ENCODE results near the gene RPE65. TPM values are rescaled to one million over a fixed set of nuclear protein-coding genes. Genes with fewer than 3 reads are reported as not detected.

RPE65 gene
- total RNA-seq, 1 experiment from 2014 or later, result not detected

DNA sequence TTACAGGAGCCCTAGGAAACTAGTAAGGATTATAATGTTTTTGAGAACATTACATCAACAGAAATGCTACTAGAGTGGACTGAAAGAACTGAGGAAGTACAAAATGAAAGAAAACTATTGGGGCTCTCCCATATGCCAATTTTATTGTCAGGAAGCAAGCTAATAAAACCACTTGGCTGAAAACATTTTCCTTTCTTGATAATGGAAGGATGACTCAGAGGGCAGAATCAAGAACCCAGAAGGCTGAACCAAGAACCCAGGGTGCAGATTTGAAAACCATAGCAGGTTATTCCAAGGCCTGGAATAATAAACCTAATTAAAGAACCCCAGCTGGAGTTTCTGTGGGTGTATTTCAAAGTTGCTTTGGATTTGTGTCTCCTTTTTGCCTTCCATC is 70.7 kb downstream of the RPE65 start:
- no peaks in the 10 kb centered on the region for H3K9me2 ChIP-seq (replicated peaks; ENCODE audit: insufficient read depth, low read length)
- no peaks in the 10 kb centered on the region for H4K20me1 ChIP-seq (ENCODE audit: insufficient read depth, low read depth, low read length)
- no peak overlapping the region for H3K4me3 ChIP-seq (ENCODE audit: low read length)
- H3K36me3 ChIP-seq (ENCODE audit: insufficient read depth, low read length), result no peaks in the 10 kb centered on the region
- H3K27ac ChIP-seq (ENCODE audit: low read length), result no peak overlapping the region
- no peaks in the 10 kb centered on the region for H3K4me1 ChIP-seq (ENCODE audit: low read length)
- no peak overlapping the region for H2AFZ ChIP-seq (ENCODE audit: low read length)
- no peak for DNase-seq
- H3K4me2 ChIP-seq (ENCODE audit: low read depth, low read length, poor library complexity, severe bottlenecking), result no peak overlapping the region
- no peaks in the 10 kb centered on the region for H3K27me3 ChIP-seq (ENCODE audit: low read length)
- no peaks in the 10 kb centered on the region for H3K9me3 ChIP-seq (ENCODE audit: low read length)
- H3K79me2 ChIP-seq (ENCODE audit: low read length), result no peaks in the 10 kb centered on the region
- H3K9ac ChIP-seq (ENCODE audit: low read length), result no peak overlapping the region

Small RNA genes within 50 kb of the gene (small RNA-seq; reads per million reads assigned to genes)
- not detected for gene AL139413.1

Other genes with a start within 250 kb of the RPE65 start
- gene WLS, start 217.4 kb downstream of the RPE65 start, total RNA-seq (2014; rRNA removed; shearing (Covaris generic); ENCODE audit: low replicate concordance), result not detected in 2 replicates
- 13.3 and 36.6 TPM in 2 replicates for gene DEPDC1, start 47.1 kb upstream of the RPE65 start, total RNA-seq (2014; rRNA removed; shearing (Covaris generic); ENCODE audit: low replicate concordance)

Measured in Karpas-422 (cell line).